Ectodermal cell (in vitro differentiated cells): ENCODE data around the gene ZKSCAN7.
"Not testable (repeated sequence)": the region's sequence is repeated elsewhere in the genome, so short reads cannot be mapped to it uniquely, and the experiment has no call there.

Experiments used
- H3K27ac ChIP-seq: 2 replicates; pipeline ENCODE4 v1.7.0; 2013; ENCODE audit warnings: mild to moderate bottlenecking, low read depth, low read length; ENCODE audit not compliant: insufficient read depth, poor library complexity, severe bottlenecking
- H3K27me3 ChIP-seq: 2 replicates; pipeline ENCODE4 v1.7.0; 2013; ENCODE audit warnings: mild to moderate bottlenecking, low read length; ENCODE audit not compliant: insufficient read depth, control insufficient read depth, poor library complexity, severe bottlenecking
- H3K36me3 ChIP-seq: one replicate; pipeline ENCODE4 v1.7.0; 2013; ENCODE audit warnings: low read length; ENCODE audit not compliant: control insufficient read depth, insufficient read depth
- H3K4me1 ChIP-seq: one replicate; pipeline ENCODE4 v1.7.0; 2013; ENCODE audit warnings: low read length; ENCODE audit not compliant: control insufficient read depth, insufficient read depth
- H3K4me3 ChIP-seq: 2 replicates; pipeline ENCODE4 v1.7.0; 2013; ENCODE audit warnings: low read depth, low read length, control low read depth; ENCODE audit not compliant: insufficient read depth
- H3K9me3 ChIP-seq: 2 replicates; pipeline ENCODE4 v1.7.0; 2013; ENCODE audit warnings: mild to moderate bottlenecking, low read length, moderate library complexity; ENCODE audit not compliant: control insufficient read depth
- whole genome bisulfite sequencing, 2 experiments: methylation state at CpG; one replicate each; pipeline ENCODE4 v1.1.7; 2013; ENCODE audit warnings: missing lambda C conversion rate in 2 of 2; 5-methylcytosine and 5-hydroxymethylcytosine counted together

ZKSCAN7 gene

GRCh38 chr3:44568561-44568960, 13.6 kb downstream of the ZKSCAN7 start:
- H3K4me1 ChIP-seq = no peaks in the 10 kb centered on the region
- H3K4me3 ChIP-seq = no peak overlapping the region
- H3K9me3 ChIP-seq = no peaks in the 10 kb centered on the region
- no peaks in the 10 kb centered on the region for H3K27me3 ChIP-seq
- WGBS, 2 experiments = 97 to 100% methylated on average over 1 of the region's 1 CpG
- H3K36me3 ChIP-seq = peaks cover 55% of the 10 kb centered on the region
- no peak overlapping the region for H3K27ac ChIP-seq

GRCh38 chr3:44571024-44571423, 16.0 kb downstream of the ZKSCAN7 start:
- Histone ChIP-seq H3K27ac (no peak overlapping the region), H3K27me3 (no peaks in the 10 kb centered on the region), H3K4me1 (no peaks in the 10 kb centered on the region), H3K9me3 (no peaks in the 10 kb centered on the region), H3K4me3 (no peak overlapping the region), H3K36me3 (peaks cover 52% of the 10 kb centered on the region)
- 93 to 94% methylated on average over 4 of the region's 4 CpGs for WGBS, 2 experiments

- Histone ChIP-seq H3K27ac (no peak overlapping the region), H3K9me3 (no peaks in the 10 kb centered on the region), H3K4me1 (no peaks in the 10 kb centered on the region), H3K4me3 (no peak overlapping the region), H3K27me3 (no peaks in the 10 kb centered on the region), H3K36me3 (peaks cover 16% of the 10 kb centered on the region)
Measured at GRCh38 chr3:44576613-44577012, 21.6 kb downstream of the ZKSCAN7 start.

- not testable (repeated sequence) for H3K36me3 ChIP-seq, H3K27ac ChIP-seq, H3K4me1 ChIP-seq, H3K4me3 ChIP-seq, H3K9me3 ChIP-seq, H3K27me3 ChIP-seq
- 92 to 97% methylated on average over 10 to 11 of the region's 11 CpGs for WGBS, 2 experiments
Measured at GRCh38 chr3:44577354-44577952, 22.5 kb downstream of the ZKSCAN7 start.

- not testable (repeated sequence) for H3K9me3 ChIP-seq, H3K36me3 ChIP-seq, H3K27me3 ChIP-seq, H3K27ac ChIP-seq, H3K4me3 ChIP-seq, H3K4me1 ChIP-seq
- WGBS, 2 experiments = 95 to 97% methylated on average over 22 of the region's 22 CpGs
Measured at GRCh38 chr3:44578316-44578715, 23.3 kb downstream of the ZKSCAN7 start.

- H3K9me3 ChIP-seq, H3K27ac ChIP-seq, H3K36me3 ChIP-seq, H3K4me3 ChIP-seq, H3K27me3 ChIP-seq, H3K4me1 ChIP-seq: not testable (repeated sequence)
- WGBS, 2 experiments = 95 to 97% methylated on average over 37 of the region's 37 CpGs
Measured at GRCh38 chr3:44578924-44579515, 24.0 kb downstream of the ZKSCAN7 start.

- H3K36me3 ChIP-seq, H3K9me3 ChIP-seq, H3K4me1 ChIP-seq, H3K27me3 ChIP-seq, H3K4me3 ChIP-seq, H3K27ac ChIP-seq: not testable (repeated sequence)
- 95 to 97% methylated on average over 15 of the region's 15 CpGs for WGBS, 2 experiments
Measured at GRCh38 chr3:44579749-44580148, 24.8 kb downstream of the ZKSCAN7 start.

GRCh38 chr3:44580971-44581370, 26.0 kb downstream of the ZKSCAN7 start:
- not testable (repeated sequence) for H3K4me1 ChIP-seq, H3K9me3 ChIP-seq, H3K27me3 ChIP-seq, H3K36me3 ChIP-seq, H3K27ac ChIP-seq, H3K4me3 ChIP-seq
- 94 to 96% methylated on average over 62 of the region's 62 CpGs for WGBS, 2 experiments

GRCh38 chr3:44584646-44585501, 29.9 kb downstream of the ZKSCAN7 start, which contains the start of gene ZNF660:
ZNF660 (plus strand) TSS chr3:44584964; CDS start chr3:44594194, 9,230 bp downstream.
- Histone ChIP-seq H3K27ac (peak within 1 kb of the TSS; percentile 93), H3K27me3 (no peaks in the 10 kb centered on the region), H3K9me3 (no peaks in the 10 kb centered on the region), H3K4me3 (peak within 1 kb of the TSS; percentile 97), H3K36me3 (peaks cover 34% of the 10 kb centered on the region), H3K4me1 (peaks cover 6% of the 10 kb centered on the region)
- 1 to 2% methylated on average over 41 of the region's 41 CpGs for WGBS, 2 experiments

- Histone ChIP-seq H3K4me1 (no peaks in the 10 kb centered on the region), H3K36me3 (peaks cover 49% of the 10 kb centered on the region), H3K9me3 (peaks cover 18% of the 10 kb centered on the region), H3K27ac (no peak overlapping the region), H3K27me3 (no peaks in the 10 kb centered on the region), H3K4me3 (no peak overlapping the region)
- WGBS, 2 experiments = 91 to 100% methylated on average over 1 of the region's 1 CpG
Measured at GRCh38 chr3:44596621-44597020, 41.6 kb downstream of the ZKSCAN7 start.
